Measurements from ENCODE around the gene MBNL1.

GRCh38 chr3:152374262-152374990 is 105.7 kb downstream of the MBNL1 start:
- TF ChIP-seq CTCF (IDR thresholded peaks at IDR 0.05) (no peak), EP300 (IDR thresholded peaks at IDR 0.05) (no peak), POLR2AphosphoS5 (IDR thresholded peaks at IDR 0.05) (no peak)
